ENCODE measurements around the gene SLC25A21. TPM values are rescaled to one million over a fixed set of nuclear protein-coding genes. Genes with fewer than 3 reads are reported as not detected.

Gene SLC25A21
- polyA plus RNA-seq, 1 experiment: 1.5 TPM

DNA sequence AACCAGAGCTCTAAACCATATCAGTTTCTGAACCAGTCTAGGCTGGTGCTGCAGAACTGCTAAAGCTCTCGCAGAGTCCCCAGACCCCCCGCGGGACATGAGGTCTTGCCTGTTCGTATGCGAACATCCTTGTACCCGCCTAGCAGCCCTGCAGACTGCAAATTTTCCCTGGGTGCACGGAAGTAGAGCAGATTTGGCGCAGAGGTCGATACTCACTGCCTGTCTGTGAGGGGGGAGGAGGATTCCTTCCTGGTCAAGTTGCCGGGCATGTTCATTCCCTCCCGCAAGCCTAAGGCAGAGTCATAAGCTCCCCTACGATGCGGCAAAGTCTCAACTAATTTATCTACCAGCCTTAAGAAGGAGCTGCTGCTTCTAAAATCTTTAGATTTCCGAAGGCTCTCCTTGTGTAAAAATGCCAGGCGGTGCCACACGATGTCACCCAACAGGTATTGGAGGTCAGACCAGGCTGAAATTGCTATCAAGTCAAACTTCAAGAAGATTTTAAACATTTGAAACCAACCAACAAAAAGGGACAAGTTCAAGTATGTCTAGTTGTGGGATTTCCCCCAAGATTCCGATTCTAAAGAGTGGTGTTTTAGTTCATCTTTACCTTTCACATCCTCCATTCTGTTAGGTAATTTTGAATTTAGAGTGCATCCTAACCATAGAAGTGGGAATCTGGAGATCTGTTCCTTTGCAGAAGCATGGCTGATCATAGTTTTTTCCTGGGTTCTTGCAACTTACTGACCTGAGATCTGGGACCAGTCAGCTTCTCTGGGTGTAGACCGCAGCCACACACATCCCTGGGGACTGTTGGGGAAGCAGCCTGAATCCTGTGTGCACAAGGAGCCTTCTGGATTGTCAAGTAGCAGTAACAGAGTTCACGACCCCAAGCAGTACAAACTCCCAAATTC is 512.3 kb downstream of the SLC25A21 start:
- DNase-seq (ENCODE audit: low read depth, low spot score): no peak
- peaks cover 99% of the 10 kb centered on the region for H3K27me3 ChIP-seq (ENCODE audit: control insufficient read depth, insufficient read depth, low read length)
- POLR2A ChIA-PET: no interaction called here
- CTCF ChIA-PET: interaction anchor here (0.6 to 2.7 kb wide), 4 partner anchors 12 to 1050 kb away, joined by 3 to 8 read pairs (median 4); no protein-coding TSS in a partner anchor
- peaks cover 42% of the 10 kb centered on the region for H3K9me3 ChIP-seq (ENCODE audit: control insufficient read depth, insufficient read depth, low read length)
- no peak overlapping the region for H3K27ac ChIP-seq (ENCODE audit: low read depth, low read length)
- TF ChIP-seq, protein P1, sequence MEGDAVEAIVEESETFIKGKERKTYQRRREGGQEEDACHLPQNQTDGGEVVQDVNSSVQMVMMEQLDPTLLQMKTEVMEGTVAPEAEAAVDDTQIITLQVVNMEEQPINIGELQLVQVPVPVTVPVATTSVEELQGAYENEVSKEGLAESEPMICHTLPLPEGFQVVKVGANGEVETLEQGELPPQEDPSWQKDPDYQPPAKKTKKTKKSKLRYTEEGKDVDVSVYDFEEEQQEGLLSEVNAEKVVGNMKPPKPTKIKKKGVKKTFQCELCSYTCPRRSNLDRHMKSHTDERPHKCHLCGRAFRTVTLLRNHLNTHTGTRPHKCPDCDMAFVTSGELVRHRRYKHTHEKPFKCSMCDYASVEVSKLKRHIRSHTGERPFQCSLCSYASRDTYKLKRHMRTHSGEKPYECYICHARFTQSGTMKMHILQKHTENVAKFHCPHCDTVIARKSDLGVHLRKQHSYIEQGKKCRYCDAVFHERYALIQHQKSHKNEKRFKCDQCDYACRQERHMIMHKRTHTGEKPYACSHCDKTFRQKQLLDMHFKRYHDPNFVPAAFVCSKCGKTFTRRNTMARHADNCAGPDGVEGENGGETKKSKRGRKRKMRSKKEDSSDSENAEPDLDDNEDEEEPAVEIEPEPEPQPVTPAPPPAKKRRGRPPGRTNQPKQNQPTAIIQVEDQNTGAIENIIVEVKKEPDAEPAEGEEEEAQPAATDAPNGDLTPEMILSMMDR (IDR thresholded peaks at IDR 0.05; ENCODE audit: low read depth, low read length): no peak
- no peak overlapping the region for H3K4me3 ChIP-seq (ENCODE audit: low read depth, low read length)

GRCh38 chr14:36659010-36659821 is 513.2 kb downstream of the SLC25A21 start:
- Histone ChIP-seq H3K27me3 (ENCODE audit: control insufficient read depth, insufficient read depth, low read length) (peaks cover 99% of the 10 kb centered on the region), H3K9me3 (ENCODE audit: control insufficient read depth, insufficient read depth, low read length) (peaks cover 47% of the 10 kb centered on the region), H3K4me3 (ENCODE audit: low read depth, low read length) (no peak overlapping the region), H3K27ac (ENCODE audit: low read depth, low read length) (no peak overlapping the region)
- POLR2A ChIA-PET: no interaction called here
- TF ChIP-seq, protein P1 (IDR thresholded peaks at IDR 0.05; ENCODE audit: low read depth, low read length): no peak
- DNase-seq (ENCODE audit: low read depth, low spot score): no peak
- CTCF ChIA-PET: interaction anchor here (0.6 to 2.7 kb wide), 3 partner anchors 11 to 1051 kb away, joined by 3 to 8 read pairs (median 4); no protein-coding TSS in a partner anchor

- Histone ChIP-seq H3K9me3 (ENCODE audit: control insufficient read depth, insufficient read depth, low read length) (peaks cover 47% of the 10 kb centered on the region), H3K27me3 (ENCODE audit: control insufficient read depth, insufficient read depth, low read length) (peaks cover 98% of the 10 kb centered on the region), H3K4me3 (ENCODE audit: low read depth, low read length) (no peak overlapping the region), H3K27ac (ENCODE audit: low read depth, low read length) (no peak overlapping the region)
- TF ChIP-seq, protein P1 (IDR thresholded peaks at IDR 0.05; ENCODE audit: low read depth, low read length): no peak
- DNase-seq (ENCODE audit: low read depth, low spot score): no peak
- CTCF ChIA-PET: interaction anchor here (3.3 kb wide), 1 partner anchor 492 kb away, joined by 11 read pairs; no protein-coding TSS in a partner anchor
- POLR2A ChIA-PET: no interaction called here
These were observed 514.0 kb downstream of the SLC25A21 start for GRCh38 chr14:36658123-36659009.

DNA sequence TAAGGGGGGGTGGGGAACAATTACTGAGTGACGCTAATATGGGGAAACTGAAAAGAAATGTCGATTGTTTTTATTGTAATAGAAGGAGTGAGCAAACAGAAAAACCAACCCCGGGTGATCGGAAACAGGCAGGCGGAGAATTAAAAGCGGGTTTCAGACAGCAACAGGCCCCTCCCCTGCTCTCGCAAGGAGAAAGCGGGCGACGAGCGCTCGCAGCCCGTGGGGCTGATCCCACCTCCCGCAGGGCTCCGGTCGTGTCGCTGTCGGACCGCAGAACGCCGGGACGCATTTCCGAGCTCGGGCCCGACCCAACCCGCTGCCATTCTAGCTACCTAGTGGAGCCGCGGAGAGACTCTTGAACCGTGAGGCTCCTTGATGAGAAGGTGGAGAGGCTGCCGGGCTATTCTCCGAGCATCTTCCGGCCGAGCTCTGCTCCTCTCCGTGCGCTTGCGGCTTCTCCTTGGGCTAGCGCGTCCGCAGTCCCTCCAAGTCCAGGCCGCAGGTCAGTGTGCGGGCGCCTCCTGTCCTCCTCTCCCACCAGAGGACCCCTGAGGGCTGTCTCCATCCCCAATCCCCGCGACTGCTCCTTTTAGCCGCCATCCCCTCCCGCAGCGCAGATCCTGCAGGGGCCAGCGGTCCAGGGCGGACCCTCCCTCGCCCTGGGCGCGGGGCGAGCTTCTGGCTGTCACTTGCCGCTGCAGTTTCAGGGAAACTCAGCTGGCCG is 514.8 kb downstream of the SLC25A21 start:
- ChIA-PET POLR2A (no interaction called here), CTCF (interaction anchor here (0.6 to 3.3 kb wide), 4 partner anchors 10 to 496 kb away, joined by 3 to 11 read pairs (median 6); no protein-coding TSS in a partner anchor)
- DNase-seq (ENCODE audit: low read depth, low spot score): no peak
- TF ChIP-seq, protein P1 (IDR thresholded peaks at IDR 0.05; ENCODE audit: low read depth, low read length): no peak
- Histone ChIP-seq H3K9me3 (ENCODE audit: control insufficient read depth, insufficient read depth, low read length) (peaks cover 39% of the 10 kb centered on the region), H3K4me3 (ENCODE audit: low read depth, low read length) (peak overlapping the region; percentile 35), H3K27ac (ENCODE audit: low read depth, low read length) (no peak overlapping the region), H3K27me3 (ENCODE audit: control insufficient read depth, insufficient read depth, low read length) (peaks cover 97% of the 10 kb centered on the region)
